Measurements from ENCODE around the gene ILDR2.

Gene ILDR2, protein sequence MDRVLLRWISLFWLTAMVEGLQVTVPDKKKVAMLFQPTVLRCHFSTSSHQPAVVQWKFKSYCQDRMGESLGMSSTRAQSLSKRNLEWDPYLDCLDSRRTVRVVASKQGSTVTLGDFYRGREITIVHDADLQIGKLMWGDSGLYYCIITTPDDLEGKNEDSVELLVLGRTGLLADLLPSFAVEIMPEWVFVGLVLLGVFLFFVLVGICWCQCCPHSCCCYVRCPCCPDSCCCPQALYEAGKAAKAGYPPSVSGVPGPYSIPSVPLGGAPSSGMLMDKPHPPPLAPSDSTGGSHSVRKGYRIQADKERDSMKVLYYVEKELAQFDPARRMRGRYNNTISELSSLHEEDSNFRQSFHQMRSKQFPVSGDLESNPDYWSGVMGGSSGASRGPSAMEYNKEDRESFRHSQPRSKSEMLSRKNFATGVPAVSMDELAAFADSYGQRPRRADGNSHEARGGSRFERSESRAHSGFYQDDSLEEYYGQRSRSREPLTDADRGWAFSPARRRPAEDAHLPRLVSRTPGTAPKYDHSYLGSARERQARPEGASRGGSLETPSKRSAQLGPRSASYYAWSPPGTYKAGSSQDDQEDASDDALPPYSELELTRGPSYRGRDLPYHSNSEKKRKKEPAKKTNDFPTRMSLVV

DNA sequence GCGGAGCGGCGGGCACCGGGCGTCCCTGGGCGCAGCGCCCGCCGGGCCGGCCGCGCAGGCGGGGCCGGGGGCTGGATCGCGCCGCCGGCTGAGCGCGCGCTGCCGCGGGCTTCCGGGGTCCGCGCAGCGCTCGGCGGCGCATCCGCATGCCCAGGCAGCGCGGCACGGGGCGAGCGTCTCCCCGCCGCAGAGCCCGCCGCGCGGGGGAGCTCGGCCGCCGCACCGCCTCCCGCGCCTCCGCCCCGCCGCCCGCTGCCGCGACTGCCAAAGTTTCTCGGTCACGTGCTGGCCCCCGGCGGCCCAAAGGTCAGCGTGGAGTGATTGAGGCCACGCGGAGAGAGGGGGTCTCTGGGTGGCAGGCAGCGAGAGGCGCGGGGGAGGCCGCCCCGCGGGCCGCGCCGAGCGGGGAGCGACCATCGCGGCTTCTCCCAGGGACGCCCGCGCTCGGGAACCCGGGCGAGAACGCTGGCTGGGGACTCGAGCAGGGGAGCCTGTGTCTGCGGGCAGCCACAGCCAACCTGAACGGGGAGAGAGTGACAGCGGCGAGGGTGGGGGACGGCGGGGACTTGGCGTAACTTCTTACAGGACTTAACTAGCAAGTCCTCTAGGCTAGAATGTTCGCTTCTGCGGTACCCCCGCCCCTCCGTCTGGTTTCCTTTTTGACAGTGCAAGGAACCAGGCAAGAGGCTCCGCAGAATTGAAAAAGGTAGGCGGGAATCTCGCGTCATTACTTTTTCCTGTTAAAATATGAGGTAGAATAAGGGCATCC, at the start of gene ILDR2:
Gene ILDR2 (minus strand): TSS at position 180 of the 769 bp plus-strand sequence. CDS start 272 bp downstream, outside the sequence.
- DNase-seq = no peak

DNA sequence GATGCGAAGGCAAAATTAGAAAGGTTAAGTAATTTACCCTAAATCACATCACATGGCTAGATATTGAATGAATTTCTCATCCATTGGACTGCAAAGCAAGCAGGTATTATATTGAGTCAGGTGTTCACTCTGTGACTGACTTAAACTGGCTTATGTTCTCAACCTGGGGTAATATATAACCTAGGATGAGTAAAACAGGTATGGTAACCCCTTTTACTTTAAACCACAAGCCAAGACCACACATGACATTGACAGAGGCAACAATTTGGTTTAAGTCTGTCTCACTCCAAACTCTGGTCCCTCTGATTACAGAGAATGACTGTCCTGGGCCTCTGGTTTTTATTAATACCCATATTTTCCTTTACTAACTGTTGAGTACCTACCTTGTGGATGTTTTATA, 47.0 kb upstream of the ILDR2 start:
- no peak for DNase-seq

DNA sequence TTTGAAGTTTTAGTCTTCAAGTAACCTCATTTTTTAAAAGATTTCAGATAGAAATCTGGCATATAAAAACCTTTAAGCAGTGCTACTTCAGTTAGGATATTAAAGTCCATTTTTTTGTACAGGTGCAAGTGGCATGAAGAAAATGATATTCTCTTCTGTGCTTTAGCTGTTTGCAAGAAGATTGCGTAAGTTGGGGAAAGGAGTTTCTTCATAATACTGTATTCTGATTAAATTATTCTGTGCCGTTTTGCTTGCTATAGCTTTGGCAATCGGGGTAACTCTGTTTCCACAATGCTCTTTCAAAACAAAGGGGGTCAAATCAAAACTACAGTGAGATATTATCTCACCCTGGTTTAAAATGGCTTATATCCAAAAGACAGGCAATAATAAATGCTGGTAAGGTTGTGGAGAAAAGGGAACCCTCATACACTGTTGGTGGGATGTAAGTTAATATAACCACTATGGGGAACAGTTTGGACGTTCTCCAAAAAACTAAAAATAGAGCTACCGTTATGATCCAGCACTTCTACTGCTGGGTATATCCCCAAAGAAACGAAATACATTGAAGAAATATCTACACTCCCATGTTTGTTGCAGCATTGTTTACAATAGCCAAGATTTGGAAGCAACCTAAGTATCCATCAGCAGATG, 40.9 kb upstream of the ILDR2 start:
- no peak for DNase-seq

DNA sequence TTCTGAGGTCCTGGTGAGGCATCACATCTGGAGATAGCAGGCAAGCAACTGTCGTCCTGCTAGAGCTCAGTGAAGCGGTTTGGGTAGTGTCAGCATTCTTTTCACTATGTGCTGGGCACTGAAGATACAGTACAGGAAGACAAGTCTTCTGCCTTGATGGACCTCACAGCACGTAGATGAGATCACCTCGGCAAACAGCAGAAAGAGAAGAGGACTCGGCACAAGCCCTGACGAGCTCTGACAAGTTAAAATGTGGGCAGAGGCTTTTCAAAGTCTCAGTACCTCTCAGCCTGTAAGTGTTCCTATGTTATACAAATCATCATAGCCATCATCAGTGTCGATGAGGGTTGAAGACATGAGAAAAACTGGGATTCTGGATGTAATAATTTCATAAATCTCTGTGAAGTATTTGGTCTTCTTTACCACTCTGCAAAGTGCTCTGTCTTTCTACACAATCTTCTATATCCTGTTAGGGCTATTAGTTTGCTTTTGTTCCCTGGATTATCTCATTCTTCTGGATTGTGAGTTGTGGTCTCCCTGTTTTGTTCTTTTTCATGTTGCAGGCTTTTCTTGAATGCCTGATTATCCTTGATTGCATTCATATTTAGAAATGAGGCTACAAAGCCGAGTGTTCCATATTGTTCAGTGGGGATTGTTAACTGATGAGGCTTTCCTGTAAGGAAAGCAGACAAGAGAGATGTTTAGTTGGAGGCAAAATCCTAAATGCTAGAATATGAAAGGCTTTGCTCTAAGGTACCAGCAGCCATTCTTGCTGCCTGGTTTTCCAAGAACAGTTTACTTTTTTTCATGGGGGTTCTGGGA, 38.0 kb upstream of the ILDR2 start:
- DNase-seq = no peak

DNA sequence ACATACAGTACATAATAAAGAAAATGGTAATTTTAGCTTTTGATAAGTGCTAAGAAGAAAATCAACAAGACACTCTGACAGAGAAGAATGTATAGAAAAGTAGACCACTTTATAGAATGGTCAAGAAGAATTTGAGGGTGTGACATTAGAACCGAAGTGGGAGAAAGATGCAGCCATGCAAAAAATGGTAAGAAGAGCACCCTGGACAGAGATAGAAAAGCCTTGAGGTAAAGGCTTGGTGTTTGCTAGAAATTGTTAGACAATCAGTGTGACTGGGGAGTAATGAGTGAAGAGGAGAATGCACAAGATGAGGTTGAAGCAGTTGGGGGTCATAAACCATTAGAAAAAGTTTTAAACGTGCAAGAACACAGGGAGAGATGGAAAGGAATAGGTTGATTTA, 37.2 kb upstream of the ILDR2 start:
- no peak for DNase-seq

DNA sequence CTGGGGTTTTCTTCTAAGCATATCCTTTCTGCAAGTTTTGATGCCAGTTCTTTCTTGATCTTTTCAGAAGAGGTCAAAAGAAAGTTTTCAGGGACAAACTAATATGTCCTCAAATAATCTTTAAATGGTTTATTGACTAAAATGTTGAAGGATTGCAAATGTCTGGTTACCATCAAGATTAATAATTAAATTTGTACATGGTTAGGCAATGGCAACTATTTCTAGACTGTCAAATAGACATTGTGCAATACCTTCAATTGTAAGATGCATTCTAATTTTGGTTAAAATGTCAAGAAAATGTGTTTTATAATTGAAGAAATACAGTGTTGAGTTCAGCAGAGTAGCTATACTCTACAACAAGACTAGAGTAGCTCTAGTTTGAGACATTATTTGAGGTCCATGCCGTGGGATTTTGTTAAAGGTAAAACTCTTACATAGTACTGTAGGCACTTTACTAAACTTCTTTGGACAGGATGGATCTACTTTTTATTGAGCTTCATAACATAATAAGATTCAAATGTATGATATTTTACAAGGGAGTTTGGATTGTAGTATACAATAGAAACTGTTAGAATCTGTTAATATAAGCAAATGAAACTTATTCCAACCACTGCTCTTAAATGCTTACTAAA, 36.3 kb upstream of the ILDR2 start:
- DNase-seq = no peak

DNA sequence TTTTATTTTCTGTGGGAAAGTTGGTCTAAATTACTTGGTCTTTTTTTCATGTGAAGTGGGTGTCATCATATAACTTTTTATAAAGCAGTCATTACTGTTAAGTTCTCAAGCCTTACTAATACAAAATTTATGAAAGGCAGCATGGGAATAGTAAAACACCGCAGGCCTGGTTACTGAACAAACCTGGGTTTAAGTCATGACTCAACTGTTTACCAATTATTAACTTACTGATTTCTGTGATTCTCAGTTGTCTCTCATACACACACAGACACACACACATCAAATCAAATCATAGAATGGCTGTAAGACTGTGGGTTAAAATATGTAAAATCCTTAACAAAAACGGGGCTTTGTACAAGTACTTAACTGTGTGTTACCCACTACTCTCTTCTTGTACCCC, 28.4 kb upstream of the ILDR2 start:
- DNase-seq = no peak

DNA sequence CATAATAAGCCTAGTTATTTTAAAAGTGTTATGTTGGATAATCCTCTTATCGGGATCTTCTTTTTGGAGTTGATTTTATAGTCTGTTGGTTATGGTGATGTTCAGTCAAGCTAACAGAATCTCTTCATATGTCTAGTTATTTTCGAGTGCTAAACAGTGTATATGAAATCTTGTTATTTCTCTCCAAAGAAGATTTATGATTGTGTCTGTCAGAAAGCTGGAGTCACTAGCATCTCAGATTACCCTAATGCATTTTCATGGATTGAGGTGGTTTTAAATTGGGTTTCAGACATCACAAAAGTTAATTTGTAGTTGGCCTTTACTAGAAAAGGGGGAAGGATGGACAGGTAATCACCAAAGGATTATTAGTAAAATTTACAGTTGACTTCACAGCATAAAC, 27.0 kb upstream of the ILDR2 start:
- DNase-seq = no peak

DNA sequence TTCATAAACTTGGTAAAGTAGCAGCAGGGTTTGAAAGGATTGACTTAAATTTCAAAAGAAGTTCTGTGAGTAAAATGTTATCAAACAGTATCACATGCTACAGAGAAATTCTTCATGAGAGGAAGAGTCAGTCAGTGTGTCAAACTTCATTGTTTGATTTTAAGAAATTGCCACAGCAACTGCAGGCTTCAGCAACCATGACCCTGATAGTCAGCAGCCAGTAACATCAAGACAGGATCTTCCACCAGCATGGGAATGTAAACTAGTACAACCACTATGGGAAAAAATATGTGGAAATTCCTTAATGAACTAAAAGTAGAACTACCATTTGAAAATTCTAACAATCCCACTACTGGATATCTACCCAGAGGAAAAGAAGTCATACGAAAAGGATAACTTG, 25.2 kb upstream of the ILDR2 start:
- no peak for DNase-seq

DNA sequence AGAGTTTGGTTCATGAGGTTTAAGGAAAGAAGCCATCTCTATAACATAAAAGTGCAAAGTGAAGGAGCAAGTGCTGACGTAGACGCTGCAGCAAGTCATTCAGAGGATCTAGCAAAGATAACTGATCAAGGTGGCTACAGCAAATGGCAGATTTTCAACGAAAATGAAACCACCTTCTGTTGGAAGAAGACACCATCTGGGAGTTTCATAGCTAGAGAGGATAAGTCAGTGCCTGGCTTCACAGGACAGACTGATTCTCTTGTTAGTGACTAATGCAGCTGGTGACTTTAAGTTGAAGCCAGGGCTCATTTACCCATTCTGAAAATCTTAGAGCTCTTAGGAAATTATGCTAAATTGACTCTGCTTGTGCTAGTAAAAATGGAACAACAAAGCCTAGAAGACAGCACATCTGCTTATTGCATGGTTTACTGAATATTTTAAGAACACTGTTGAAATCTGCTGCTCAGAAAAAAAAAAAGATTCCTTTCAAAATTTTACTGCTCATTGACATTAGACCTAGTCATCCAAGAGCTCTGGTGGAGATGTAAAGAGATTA, 24.2 kb upstream of the ILDR2 start:
- DNase-seq = no peak

DNA sequence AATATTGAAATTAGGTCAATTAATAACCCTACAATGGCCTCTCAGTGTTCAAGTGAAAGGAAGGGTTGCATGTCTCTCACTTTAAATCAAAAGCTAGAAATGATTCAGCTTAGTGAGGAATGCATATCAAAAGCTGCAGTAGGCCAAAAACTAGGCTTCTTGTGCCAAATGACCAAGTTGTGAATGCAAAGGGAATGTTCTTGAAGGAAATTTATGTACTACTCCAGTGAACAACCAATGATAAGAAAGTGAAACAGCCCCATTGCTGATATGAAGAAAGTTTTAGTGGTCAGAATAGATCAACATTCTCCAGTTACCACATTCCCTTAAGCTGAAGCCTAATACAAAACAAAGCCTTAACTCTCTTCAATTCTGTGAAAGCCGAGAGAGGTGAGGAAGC, 23.7 kb upstream of the ILDR2 start:
- DNase-seq = no peak

DNA sequence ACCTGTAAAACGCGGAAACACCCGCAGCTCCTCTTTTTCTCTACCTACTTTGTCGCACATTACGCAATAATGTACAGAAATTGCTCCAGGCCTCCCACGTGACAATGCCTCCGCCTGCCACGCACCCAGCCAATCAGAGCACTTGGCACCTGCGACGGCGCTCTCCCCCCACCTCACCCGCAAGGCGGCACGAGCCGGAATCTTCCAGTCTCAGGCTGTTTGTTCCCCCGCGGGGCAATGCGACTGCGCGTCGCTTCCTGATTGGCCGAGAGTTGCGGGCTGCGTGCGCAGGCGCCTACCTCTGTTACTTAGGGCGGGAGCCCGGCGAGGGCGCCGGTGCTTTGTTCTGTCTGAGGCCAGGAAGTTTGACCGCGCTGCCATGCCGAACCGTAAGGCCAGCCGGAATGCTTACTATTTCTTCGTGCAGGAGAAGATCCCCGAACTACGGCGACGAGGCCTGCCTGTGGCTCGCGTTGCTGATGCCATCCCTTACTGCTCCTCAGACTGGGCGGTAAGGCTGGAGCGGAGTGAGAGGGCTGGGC, 13.7 kb upstream of the ILDR2 start, which contains the start of gene MAEL:
Gene MAEL (plus strand): TSS at position 307 of the 542 bp plus-strand sequence. CDS start 73 bp downstream, at position 380.
- no peak for DNase-seq

DNA sequence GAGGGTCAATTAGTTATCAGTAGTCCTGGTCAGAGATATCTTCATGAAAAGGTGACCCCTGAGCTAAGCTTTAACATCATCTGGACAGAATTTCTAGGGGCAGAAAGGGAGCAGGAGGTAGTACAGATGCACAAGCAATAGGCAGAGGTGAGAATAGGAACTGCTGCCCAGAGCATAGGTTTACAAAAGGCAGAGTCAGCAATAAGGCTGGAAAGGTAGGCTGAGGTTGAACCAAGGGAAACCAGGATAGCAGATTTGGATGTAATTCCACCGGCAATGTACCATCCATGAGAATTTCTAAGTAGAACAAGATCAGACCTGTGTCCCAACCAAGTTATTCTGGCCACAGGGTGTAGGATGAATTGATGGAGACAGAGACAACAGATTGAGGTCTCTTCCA, 6.2 kb upstream of the ILDR2 start:
- no peak for DNase-seq

DNA sequence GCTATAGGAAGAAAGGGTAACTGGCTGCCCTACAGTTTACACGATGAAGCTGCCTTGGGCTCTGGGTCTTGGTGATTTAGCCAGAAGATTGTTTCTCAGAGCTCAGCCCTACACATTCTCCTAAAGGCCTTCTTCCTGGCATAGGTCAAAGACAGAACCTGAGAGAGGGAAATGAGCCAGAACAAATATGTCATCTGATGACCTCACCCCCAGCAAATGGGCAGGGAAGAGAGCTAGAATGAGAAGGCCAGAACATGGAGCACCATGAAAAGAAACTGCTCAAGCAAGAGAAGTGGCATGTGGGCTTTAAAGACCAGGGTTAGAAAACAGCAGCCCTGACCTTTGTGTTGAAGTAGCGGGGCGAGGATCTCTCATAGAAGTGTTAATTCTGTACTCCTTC, 5.5 kb upstream of the ILDR2 start:
- no peak for DNase-seq

DNA sequence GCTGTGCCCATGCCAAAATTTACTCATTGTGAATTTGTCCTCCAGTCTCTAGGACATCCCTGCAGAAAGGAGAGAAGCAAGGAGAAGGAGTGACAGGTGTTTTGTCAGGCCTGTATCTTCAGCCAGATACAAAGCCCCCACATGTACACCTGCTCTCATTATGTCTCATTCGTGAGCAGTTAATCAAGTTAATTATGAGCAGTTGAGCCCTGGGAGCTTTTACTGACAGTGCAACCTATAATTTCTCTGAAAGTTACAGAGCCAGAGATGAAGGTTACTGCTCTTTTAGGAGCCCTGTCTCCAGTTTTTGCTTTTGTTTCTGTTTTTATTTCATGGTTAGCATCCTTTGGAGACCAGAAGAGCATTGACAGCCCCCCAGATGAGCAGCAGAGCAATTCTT, 5.0 kb upstream of the ILDR2 start:
- DNase-seq = no peak

DNA sequence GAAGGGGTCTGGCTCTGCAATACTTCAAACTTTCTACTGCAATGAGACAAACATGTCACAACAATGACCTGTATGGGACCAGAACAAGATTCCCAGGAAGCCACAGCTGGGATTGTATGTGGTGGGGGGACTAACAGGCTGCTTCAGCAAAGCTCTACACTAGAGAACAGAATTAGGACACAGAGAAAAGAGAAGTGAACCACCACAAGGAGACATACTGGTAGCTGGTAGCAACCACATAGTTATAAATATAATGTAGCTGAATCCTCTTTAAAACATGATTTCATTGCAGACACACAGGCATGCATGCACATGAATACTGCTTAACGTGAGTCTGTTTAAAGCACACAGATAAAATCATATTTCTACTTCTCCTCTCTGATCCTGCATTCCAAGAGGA, 3.5 kb upstream of the ILDR2 start:
- DNase-seq = no peak

DNA sequence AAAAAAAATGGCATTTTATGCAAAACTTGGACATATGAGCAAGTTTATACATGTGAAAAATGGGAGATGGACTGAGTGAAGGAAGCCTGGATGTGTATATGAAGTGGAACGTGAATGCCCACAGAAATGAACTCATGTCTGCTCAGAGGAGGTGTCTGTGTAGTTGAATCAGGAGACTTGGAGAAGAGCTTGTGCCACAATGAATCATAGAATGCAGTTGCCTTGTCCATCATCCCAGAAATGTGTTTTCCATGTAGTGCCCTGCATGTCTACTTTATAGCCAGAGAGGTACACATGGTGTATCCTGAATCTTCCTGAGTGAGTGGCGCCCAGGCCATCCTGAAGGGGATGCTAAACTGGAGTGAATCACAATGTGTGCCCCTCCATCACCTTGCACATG, 2.6 kb upstream of the ILDR2 start:
- DNase-seq = no peak

DNA sequence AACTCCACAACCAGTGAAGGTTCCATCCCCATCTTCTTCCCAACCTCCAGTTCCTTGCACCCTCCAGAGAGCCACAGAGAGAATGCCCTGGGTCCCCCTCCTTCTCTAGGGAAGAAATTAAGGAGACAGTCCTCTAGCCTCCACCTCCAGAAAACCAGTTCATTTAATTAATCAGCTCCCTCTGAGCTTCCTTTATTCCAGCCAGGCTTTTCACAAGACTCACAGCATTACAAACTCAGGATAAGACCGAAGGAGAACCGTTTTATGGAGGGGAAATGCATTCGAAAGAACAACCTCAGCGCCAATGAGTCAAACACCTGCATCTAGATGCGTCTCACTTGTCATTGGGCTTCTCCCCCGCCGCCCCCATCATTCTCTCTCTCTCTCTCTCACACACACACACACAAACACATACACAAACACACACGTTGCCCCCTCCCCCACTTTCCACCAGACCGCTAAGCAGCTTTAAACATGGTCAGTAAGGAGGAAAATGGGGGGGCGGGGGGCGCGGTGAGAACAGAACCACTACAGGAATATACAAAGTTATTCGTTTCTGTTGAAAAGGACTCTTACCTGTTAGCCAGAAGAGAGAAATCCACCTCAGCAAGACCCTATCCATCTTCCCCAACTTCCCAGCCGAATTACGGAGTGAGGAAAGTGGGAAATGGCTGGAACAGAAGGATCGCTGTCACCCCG, 544 bp downstream of the ILDR2 start:
- DNase-seq = no peak

DNA sequence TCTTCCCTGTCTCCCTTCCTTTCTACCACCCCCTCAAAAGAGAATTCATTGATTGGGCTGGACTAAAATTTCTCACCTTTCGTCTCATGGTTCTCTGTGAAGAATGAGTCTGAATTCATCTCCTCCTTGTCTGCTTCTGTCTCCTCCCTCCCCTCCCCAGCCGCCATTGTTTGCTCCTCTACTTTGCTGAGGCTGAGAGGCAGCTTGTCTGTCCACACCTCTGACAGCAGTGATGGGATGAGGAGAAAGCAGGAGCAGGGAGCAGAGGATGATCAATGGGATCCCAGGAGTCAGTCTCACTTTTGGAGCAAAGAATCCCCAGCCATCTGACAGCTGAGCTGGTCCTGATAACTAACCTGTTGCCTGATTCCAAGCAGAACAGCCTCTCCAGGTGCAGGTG, 2.5 kb downstream of the ILDR2 start:
- no peak for DNase-seq

DNA sequence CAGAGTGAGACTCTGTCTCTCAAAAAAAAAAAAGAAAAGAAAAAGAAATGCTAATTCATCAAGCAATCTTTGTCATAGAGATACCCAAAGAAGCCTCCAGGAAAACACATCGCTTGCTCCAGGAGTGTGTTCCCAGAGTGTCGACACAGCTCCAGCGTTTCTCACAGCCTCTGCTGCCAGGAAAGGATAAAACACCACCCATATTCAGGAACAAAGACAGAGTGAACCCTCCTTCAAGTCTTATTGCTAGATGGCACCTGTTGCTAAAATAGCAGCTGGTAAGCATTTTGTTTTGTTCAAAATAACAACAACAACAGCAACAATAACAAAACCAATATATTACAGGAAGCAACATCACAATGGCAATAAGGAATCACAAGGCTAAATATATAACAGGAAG, 3.1 kb downstream of the ILDR2 start:
- no peak for DNase-seq

DNA sequence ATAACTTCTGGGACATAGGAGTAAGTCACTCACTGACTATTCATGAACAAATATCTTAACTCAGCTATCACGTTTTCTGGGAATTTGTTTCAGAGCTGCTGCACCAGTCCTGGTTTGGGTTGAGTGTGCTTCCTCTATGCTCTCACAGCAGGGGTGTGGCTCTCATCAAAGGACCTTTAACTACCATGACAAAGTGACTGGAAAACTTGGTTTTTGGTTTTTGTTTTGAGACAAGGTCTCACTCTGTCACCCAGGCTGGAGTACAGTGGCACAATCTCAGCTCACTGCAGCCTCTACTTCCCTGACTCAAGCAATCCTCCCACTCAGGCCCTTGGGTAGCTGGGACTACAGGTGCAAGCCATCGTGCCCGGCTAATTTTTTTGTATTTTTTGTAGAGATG, 4.1 kb downstream of the ILDR2 start:
- no peak for DNase-seq
